NOMO-1 (cell line): Measurements from ENCODE around the gene ADAMTSL5.
"Not testable (repeated sequence)": the region's sequence is repeated elsewhere in the genome, so short reads cannot be mapped to it uniquely, and the experiment has no call there.

Source experiments
- DNase-seq, 2 experiments: peaks; one replicate each; lab custom pipeline; 2025; ENCODE audit not compliant: unreplicated experiment in 2 of 2; lab: John Stamatoyannopoulos, UW

The ADAMTSL5 gene

GRCh38 chr19:1530856-1531255, 18.0 kb upstream of the ADAMTSL5 start:
- not testable (repeated sequence) for DNase-seq

- DNase-seq = no peak
Observed at GRCh38 chr19:1529430-1529816, 16.6 kb upstream of the ADAMTSL5 start.

- no peak for DNase-seq
Observed at GRCh38 chr19:1528596-1529429, 16.0 kb upstream of the ADAMTSL5 start.

GRCh38 chr19:1527650-1528309, 15.0 kb upstream of the ADAMTSL5 start:
- no peak for DNase-seq

GRCh38 chr19:1526979-1527649, 14.3 kb upstream of the ADAMTSL5 start:
- DNase-seq = no peak

GRCh38 chr19:1526066-1526778, 13.4 kb upstream of the ADAMTSL5 start:
- DNase-seq = no peak

GRCh38 chr19:1525343-1525742, 12.5 kb upstream of the ADAMTSL5 start:
- no peak for DNase-seq

GRCh38 chr19:1524972-1525325, 12.1 kb upstream of the ADAMTSL5 start:
- no peak for DNase-seq

- no peak for DNase-seq
Observed at GRCh38 chr19:1524287-1524971, 11.6 kb upstream of the ADAMTSL5 start.

GRCh38 chr19:1523412-1524286, 10.8 kb upstream of the ADAMTSL5 start, which contains the start of gene PLK5:
PLK5 (plus strand) TSS chr19:1524077; CDS start chr19:1526997, 2,920 bp downstream.
- no peak for DNase-seq

GRCh38 chr19:1522838-1523237, 10.0 kb upstream of the ADAMTSL5 start:
- no peak for DNase-seq

GRCh38 chr19:1522061-1522460, 9.2 kb upstream of the ADAMTSL5 start:
- DNase-seq = no peak

- DNase-seq = no peak
Observed at GRCh38 chr19:1521636-1522035, 8.8 kb upstream of the ADAMTSL5 start.

GRCh38 chr19:1520203-1520780, 7.5 kb upstream of the ADAMTSL5 start:
- DNase-seq = no peak

- DNase-seq = not testable (repeated sequence)
Observed at GRCh38 chr19:1519802-1520201, 7.0 kb upstream of the ADAMTSL5 start.

- no peak for DNase-seq
Observed at GRCh38 chr19:1518471-1518870, 5.7 kb upstream of the ADAMTSL5 start.

GRCh38 chr19:1516395-1516753, 3.6 kb upstream of the ADAMTSL5 start:
- DNase-seq = no peak

GRCh38 chr19:1514986-1515721, 2.3 kb upstream of the ADAMTSL5 start:
- no peak for DNase-seq

- no peak for DNase-seq
Observed at GRCh38 chr19:1514295-1514661, 1.5 kb upstream of the ADAMTSL5 start.
